Spleen (tissue), 7 donors: ENCODE measurements around the gene SLC1A3.

Experiments used
- POLR2A ChIP-seq, 3 donors: fragments of 450-650 bp; IDR thresholded peaks; one replicate each; pipeline ENCODE4 v1.5.1; 2017; ENCODE audit warnings: antibody characterized with exemption in 3 of 3, mild to moderate bottlenecking in 1 of 3
- TF ChIP-seq, protein P1 (sequence below), 11 experiments: fragments of 200-600 bp in 7 of 11; fragments of 450-650 bp in 4 of 11; sonication (generic) in 4 of 11; IDR thresholded peaks in 8 of 11; conservative IDR thresholded peaks in 3 of 11; 1 replicate in 7 of 11; 2 replicates in 4 of 11; pipeline versions ENCODE4 v1.4.0 to v1.8.0; 2016 to 2021; ENCODE audit warnings: antibody characterized with exemption in 11 of 11, inconsistent platforms in 4 of 11, mild to moderate bottlenecking in 1 of 11
- donor health status: DM: no; HTN: no; CAD: no; lungs with moderate emphysema.
- donor health status: DM: no; HTN: no; CAD: no.
- donor health status: DM: no; HTN: no; CAD: no.

DNA sequence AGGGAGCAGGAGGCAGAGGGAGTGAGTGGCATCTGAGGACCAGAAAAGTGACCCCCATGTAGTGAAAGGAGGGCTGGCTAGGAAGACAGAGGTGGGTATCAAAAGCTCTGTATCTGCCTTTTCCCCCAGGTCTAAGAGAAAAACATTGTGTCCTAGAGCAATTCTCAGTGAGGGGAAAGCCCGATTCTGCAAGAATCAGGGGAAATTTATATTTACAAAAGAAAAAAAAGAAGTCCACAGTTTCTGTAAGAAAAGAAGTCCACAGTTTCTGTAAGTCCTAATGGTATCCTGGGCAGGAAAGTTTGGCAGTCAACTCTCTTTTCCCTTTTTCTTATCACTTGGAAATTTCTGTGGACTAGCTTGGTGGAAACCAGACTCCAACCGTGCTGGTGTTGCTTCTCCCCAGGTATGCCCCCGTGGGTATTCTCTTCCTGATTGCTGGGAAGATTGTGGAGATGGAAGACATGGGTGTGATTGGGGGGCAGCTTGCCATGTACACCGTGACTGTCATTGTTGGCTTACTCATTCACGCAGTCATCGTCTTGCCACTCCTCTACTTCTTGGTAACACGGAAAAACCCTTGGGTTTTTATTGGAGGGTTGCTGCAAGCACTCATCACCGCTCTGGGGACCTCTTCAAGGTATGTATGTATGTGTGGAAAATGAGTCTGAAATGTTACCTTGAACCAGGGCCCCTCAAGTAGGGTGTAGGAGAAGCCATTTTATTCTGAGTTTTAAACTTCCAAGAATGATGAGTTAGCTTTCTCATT is 73.0 kb downstream of the SLC1A3 start:
- TF ChIP-seq POLR2A (IDR thresholded peaks at IDR 0.05), result no peak
- TF ChIP-seq, protein P1, sequence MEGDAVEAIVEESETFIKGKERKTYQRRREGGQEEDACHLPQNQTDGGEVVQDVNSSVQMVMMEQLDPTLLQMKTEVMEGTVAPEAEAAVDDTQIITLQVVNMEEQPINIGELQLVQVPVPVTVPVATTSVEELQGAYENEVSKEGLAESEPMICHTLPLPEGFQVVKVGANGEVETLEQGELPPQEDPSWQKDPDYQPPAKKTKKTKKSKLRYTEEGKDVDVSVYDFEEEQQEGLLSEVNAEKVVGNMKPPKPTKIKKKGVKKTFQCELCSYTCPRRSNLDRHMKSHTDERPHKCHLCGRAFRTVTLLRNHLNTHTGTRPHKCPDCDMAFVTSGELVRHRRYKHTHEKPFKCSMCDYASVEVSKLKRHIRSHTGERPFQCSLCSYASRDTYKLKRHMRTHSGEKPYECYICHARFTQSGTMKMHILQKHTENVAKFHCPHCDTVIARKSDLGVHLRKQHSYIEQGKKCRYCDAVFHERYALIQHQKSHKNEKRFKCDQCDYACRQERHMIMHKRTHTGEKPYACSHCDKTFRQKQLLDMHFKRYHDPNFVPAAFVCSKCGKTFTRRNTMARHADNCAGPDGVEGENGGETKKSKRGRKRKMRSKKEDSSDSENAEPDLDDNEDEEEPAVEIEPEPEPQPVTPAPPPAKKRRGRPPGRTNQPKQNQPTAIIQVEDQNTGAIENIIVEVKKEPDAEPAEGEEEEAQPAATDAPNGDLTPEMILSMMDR (IDR thresholded peaks at IDR 0.05 in 8 of 11, conservative IDR thresholded peaks at IDR 0.05 in 3 of 11), result no peak
